GM21381 (cell line): ENCODE measurements around the gene SLC8A1.
A peak's percentile ranks its signal among the peaks of the same experiment; 100 is the strongest.

Experiments
- ATAC-seq: cut with Tn5 transposase; IDR thresholded peaks from one replicate; pipeline ENCODE4 v1.9.1; 2021; ENCODE audit warnings: mild to moderate bottlenecking, moderate library complexity; ENCODE audit not compliant: unreplicated experiment

Gene SLC8A1

GRCh38 chr2:40317046-40317445 lies 134.8 kb downstream of the SLC8A1 start:
- no peak for ATAC-seq

GRCh38 chr2:40316620-40317019 lies 135.3 kb downstream of the SLC8A1 start:
- ATAC-seq: no peak

DNA sequence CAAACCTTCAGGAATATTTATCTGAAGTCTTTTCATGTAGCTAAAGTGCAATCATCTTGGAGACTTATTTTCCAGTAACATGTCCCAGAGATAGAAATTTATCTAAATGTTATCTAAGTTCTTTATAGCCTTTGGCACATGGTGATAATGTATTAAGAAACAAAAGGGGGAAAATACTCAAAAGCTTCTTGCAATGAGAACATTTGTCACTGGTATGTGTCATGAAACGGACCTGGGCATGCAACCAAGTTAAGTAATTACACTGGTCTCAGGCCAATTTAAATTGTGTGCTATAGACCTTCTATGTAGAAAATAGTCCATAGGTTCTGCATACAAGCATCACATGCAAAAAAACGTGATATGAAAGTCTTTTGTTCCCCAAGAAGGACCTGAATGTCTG lies 136.2 kb downstream of the SLC8A1 start:
- no peak for ATAC-seq

DNA sequence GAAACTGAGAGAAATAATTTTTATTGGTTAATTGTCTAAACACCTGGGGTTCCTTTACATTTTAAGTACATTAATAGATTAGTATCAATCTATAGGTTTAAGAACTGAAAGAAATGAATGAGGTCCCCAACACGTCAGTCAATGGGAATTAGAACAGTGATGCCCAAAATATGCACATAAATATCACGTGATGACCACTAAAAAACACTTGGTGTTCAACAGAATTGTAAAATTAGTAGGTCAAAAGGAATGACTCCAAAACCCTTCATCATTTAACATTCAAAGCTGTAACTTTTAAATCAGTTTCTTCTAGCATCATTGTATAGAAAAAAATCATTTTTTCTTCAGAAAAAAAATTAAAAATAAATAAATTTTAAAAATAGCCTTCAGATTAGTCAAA lies 140.9 kb downstream of the SLC8A1 start:
- ATAC-seq: no peak

- no peak for ATAC-seq
Observed at GRCh38 chr2:40310303-40310702, 141.6 kb downstream of the SLC8A1 start.

DNA sequence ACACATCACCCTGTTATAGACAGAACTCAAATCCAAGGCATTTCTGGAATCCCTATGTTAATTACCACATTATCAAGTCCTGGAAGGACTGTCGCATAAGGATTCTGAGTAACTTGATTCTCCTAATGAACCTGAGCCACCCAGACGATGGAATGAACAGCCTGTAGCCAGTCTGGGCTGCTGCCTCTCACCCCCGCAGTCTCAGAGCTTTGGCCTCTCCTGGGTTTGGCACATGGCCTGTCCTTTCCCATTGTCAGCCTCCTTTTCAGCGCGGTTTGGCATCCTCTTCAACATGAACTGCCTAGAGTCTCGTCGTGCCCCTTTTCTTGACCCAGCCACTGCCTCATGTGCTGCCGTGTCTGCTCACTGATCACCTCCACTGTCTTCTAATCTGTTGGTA lies 147.6 kb downstream of the SLC8A1 start:
- ATAC-seq: no peak

DNA sequence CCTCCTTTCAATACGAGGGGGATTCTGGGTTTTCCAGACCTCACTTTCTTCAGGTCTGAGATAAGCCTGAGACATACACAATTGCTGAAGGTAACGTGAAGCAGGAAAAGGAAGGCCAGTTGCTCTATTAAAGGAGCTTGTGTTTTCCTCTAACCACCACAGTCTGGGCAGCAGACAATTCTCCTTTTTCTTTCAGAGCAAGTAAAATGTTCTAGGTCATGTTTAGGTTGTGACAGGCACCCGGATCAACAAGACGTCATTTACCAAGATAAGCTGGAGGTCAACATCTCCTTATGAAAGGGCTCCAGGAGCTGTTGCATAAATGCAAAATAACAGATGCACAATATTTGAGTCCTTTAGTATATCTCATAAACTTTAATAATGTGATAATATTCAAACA lies 148.1 kb downstream of the SLC8A1 start:
- ATAC-seq: no peak

GRCh38 chr2:40302751-40303325 lies 149.1 kb downstream of the SLC8A1 start:
- ATAC-seq: no peak

- no peak for ATAC-seq
Observed at GRCh38 chr2:40300391-40300790, 151.5 kb downstream of the SLC8A1 start.

DNA sequence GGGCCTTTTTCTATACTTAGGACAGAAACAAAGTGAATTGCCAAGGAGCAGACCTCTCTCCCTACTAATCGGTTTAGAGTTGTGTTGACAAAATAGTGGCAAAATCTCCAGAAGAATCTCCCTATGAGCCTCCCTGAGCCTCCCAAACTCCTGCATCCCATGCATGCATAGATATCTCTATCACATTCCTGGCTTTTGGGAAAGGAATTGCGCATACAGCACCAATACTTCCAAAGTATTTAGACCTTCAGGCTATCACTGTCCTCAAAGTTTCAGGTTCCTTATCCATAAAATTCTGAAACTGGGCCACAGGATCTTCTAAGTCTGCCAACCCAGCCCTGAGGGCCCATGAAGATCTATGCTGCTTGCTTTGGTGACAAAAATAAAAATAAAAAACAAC lies 152.1 kb downstream of the SLC8A1 start:
- ATAC-seq: no peak

DNA sequence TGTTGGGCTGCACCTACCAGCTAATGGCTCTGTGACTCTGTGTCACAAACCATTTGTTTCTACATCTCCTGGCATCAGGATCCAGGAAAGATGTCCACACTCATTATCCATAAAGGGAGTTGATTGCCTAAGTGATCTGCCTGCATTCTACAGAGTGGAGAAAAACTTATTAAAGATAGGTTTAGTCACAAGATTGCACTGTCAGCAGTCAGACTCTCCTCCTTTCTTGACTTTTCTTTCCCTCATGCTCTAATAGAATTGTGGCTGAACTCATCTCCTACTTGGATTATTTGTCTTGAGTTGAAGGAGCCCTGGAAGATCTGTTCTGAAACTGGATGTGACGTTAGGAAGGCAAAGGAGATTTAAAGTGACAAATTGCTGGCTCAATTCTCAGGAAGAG lies 152.7 kb downstream of the SLC8A1 start:
- no peak for ATAC-seq

DNA sequence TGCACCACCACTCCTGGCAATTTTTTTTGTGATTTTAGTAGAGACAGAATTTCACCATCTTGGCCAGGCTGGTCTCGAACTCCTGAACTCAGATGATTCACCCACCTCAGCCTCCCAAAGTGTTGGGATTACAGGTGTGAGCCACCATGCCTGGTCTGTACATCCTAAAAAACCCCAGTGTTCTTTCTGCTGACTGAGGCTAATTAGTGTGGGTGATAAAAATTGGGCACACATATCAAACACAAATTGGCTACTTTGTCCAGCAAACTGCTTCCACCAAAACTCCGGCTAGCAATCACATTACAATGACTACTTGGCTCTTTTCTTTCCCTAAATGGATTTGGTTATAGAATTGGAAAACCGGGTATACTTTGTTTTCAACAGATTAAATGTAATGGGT lies 153.9 kb downstream of the SLC8A1 start:
- ATAC-seq: no peak

DNA sequence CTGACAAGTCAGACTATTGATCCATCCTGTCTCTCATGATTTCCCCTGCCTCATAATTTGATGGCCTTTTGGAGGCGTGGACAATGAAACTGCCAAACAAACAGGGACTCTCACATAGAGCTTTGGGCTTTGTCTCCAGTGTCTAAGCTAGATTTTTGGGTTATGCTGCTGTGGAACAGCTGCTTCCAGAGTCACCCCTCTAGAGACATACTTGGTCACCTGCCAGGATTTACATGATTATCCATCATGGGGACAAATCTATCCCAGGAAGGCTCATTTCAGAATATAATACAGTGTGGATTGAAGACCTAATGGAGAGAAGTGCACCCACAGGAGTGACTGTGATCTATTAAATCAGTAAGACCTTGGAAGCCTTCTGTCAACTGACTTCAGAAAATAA lies 159.6 kb downstream of the SLC8A1 start:
- no peak for ATAC-seq

DNA sequence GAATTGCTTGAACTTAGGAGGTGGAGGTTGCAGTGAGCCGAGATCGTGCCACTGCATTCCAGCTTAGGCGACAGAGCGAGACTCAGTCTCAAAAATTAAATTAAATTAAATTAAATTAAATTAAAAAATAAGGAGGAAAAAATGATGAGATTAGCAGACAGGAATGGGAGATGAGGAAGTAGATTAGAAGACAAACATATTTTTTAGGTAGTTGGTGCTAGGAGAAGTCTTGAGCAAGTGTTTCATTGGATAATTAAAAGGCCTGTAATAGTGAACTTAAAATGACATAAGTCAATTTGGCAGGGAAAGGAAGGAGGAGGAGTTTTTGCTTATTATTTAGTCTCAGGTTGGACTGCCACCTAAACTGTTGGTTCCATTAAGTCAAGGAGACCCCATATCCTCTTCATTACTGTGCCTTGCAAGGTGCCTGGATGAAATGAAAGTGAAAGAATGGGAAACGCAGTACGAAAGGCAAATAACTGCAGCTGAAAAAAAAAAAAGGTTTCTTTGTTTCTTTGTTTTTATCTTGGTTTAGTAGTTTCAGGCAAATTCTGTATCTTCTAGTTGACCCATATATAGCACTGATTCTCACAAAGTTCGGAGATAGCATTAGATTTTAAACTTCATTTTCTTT lies 162.0 kb downstream of the SLC8A1 start:
- no peak for ATAC-seq

DNA sequence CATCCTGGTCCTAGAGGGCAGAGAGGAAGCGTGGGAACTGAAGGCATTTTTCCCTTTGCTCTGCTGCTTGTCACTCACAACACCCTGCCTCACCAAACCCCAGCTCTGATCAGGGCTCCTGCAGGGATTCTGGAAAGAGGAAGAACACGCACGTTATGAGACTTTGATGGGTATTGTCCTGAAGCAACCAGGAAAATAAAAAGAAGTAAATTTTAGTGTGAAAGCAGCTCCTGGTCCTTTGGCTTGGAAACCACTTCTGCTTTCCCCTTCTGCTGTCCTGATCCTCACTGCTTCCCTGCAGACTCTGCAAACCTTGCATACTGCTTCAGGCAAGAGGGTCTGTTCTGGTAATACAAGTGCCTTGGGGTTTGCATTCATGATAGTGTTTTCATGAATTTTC lies 164.1 kb downstream of the SLC8A1 start:
- ATAC-seq: no peak

DNA sequence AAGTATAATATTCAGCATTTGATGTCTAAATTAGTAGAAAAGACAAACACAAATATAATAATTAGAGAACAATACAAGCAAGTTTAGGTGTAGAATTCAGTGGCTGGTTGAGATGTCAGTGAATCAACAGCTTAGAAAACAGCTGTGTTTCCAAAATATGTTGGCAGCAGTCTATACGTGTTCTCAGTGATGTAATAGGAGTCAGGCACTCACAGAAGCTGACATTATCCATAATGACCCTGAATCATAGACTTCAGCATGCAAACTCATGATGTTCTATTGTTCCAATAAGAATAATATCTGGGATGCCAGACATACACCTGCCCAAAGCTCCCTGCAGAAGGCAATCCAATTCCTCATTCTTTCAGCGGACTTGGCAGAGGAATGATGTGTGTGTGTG lies 164.7 kb downstream of the SLC8A1 start:
- no peak for ATAC-seq

DNA sequence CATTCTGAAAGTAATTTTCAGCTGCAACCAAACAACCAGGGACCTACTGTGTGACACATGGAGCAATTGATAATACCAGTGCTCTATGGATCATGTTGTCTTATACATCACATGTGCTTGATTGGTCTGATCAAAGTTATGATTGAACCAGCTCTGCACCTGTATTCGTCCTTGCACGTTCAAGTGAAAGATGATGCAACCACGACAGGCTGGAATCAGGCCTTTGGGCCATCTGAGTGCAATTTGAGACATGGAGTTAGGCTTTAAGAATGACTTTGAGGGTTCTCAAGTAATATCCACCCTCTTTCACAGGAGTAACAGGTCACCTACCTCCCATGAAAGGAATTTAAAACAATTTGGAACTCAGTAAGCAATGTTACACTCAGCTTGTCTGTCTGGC lies 165.2 kb downstream of the SLC8A1 start:
- ATAC-seq: no peak

GRCh38 chr2:40285391-40285790 lies 166.5 kb downstream of the SLC8A1 start:
- ATAC-seq: no peak

GRCh38 chr2:40284797-40285196 lies 167.1 kb downstream of the SLC8A1 start:
- ATAC-seq: no peak

GRCh38 chr2:40283111-40283909 lies 168.6 kb downstream of the SLC8A1 start:
- no peak for ATAC-seq

- peak; percentile 42 for ATAC-seq
Observed at GRCh38 chr2:40282428-40282827, 169.5 kb downstream of the SLC8A1 start.
